ENCODE results near the gene METAP1D.
"Not testable (repeated sequence)": the region's sequence is repeated elsewhere in the genome, so short reads cannot be mapped to it uniquely, and the experiment has no call there.

METAP1D gene

GRCh38 chr2:172048508-172049503, 49.1 kb downstream of the METAP1D start:
- DNase-seq (ENCODE audit: low spot score): no peak

- DNase-seq (ENCODE audit: low spot score): no peak
These were observed 49.9 kb downstream of the METAP1D start for GRCh38 chr2:172049567-172050120.

GRCh38 chr2:172050479-172051125, 50.8 kb downstream of the METAP1D start:
- DNase-seq (ENCODE audit: low spot score): no peak

- no peak for DNase-seq (ENCODE audit: low spot score)
These were observed 52.5 kb downstream of the METAP1D start for GRCh38 chr2:172052000-172052983.

- no peak for DNase-seq (ENCODE audit: low spot score)
These were observed 53.7 kb downstream of the METAP1D start for GRCh38 chr2:172053486-172053885.

GRCh38 chr2:172056293-172056692, 56.5 kb downstream of the METAP1D start:
- DNase-seq (ENCODE audit: low spot score): no peak

GRCh38 chr2:172058660-172059059, 58.9 kb downstream of the METAP1D start:
- DNase-seq (ENCODE audit: low spot score): no peak

- not testable (repeated sequence) for DNase-seq (ENCODE audit: low spot score)
These were observed 60.4 kb downstream of the METAP1D start for GRCh38 chr2:172060118-172060517.

GRCh38 chr2:172062402-172063004, 62.8 kb downstream of the METAP1D start:
- DNase-seq (ENCODE audit: low spot score): no peak

- no peak for DNase-seq (ENCODE audit: low spot score)
These were observed 63.7 kb downstream of the METAP1D start for GRCh38 chr2:172063446-172063845.

- DNase-seq (ENCODE audit: low spot score): no peak
These were observed 65.4 kb downstream of the METAP1D start for GRCh38 chr2:172065111-172065510.

GRCh38 chr2:172066394-172066886, 66.7 kb downstream of the METAP1D start:
- DNase-seq (ENCODE audit: low spot score): no peak

- not testable (repeated sequence) for DNase-seq (ENCODE audit: low spot score)
These were observed 68.2 kb downstream of the METAP1D start for GRCh38 chr2:172067905-172068304.

GRCh38 chr2:172070936-172071335, 71.2 kb downstream of the METAP1D start:
- no peak for DNase-seq (ENCODE audit: low spot score)

- DNase-seq (ENCODE audit: low spot score): no peak
These were observed 72.5 kb downstream of the METAP1D start for GRCh38 chr2:172072303-172072702.

- no peak for DNase-seq (ENCODE audit: low spot score)
These were observed 73.0 kb downstream of the METAP1D start for GRCh38 chr2:172072706-172073105.

GRCh38 chr2:172073518-172073917, 73.8 kb downstream of the METAP1D start:
- no peak for DNase-seq (ENCODE audit: low spot score)

- no peak for DNase-seq (ENCODE audit: low spot score)
These were observed 74.5 kb downstream of the METAP1D start for GRCh38 chr2:172074254-172074653.

GRCh38 chr2:172079416-172079815, 79.7 kb downstream of the METAP1D start:
- DNase-seq (ENCODE audit: low spot score): no peak

- no peak for DNase-seq (ENCODE audit: low spot score)
These were observed 80.3 kb downstream of the METAP1D start for GRCh38 chr2:172079838-172080640.

All from NAMALWA (cell line).